Uterus (tissue), 4 donors: ENCODE measurements around the gene ID3. TPM values are rescaled to one million over a fixed set of nuclear protein-coding genes. Genes with fewer than 3 reads are reported as not detected.

ENCODE experiments used
- DNase-seq, 2 donors: peaks; one replicate each; pipeline ENCODE4 v3.0.0-alpha.2; 2019 to 2020
- H3K27ac ChIP-seq, 2 donors: fragments of 200-600 bp; sonication (generic); 1 replicate in 1 of 2; 2 replicates in 1 of 2; pipeline ENCODE4 v1.5.1; 2016 to 2018
- H3K27me3 ChIP-seq, 2 donors: fragments of 200-600 bp; sonication (generic); one replicate each; pipeline ENCODE4 v1.5.1; 2018 to 2019; ENCODE audit warnings: control low read depth in 1 of 2
- H3K36me3 ChIP-seq, 2 donors: fragments of 200-600 bp; sonication (generic); one replicate each; pipeline ENCODE4 v1.5.1; 2019; ENCODE audit warnings: control low read depth in 1 of 2
- H3K4me1 ChIP-seq, 2 donors: fragments of 200-600 bp; sonication (generic); one replicate each; pipeline ENCODE4 v1.5.1; 2018 to 2019; ENCODE audit warnings: control low read depth in 1 of 2
- H3K4me3 ChIP-seq, 2 donors: fragments of 200-600 bp; sonication (generic); 1 replicate in 1 of 2; 2 replicates in 1 of 2; pipeline ENCODE4 v1.5.1; 2018 to 2019; ENCODE audit warnings: mild to moderate bottlenecking in 1 of 2
- H3K9me3 ChIP-seq, 2 donors: fragments of 200-600 bp; sonication (generic); one replicate each; pipeline ENCODE4 v1.5.1; 2019; ENCODE audit warnings: control low read depth in 1 of 2
- CTCF ChIP-seq, 4 experiments: fragments of 200-600 bp in 2 of 4; fragments of 450-650 bp in 2 of 4; sonication (generic) in 2 of 4; IDR thresholded peaks; one replicate each; pipeline ENCODE4 v1.5.1; 2016 to 2019; ENCODE audit warnings: antibody characterized with exemption in 4 of 4, mild to moderate bottlenecking in 2 of 4, moderate library complexity in 1 of 4
- POLR2A ChIP-seq, 2 donors: fragments of 450-650 bp; IDR thresholded peaks; one replicate each; pipeline ENCODE4 v1.6.1; 2016; ENCODE audit warnings: antibody characterized with exemption in 2 of 2, mild to moderate bottlenecking in 1 of 2, moderate library complexity in 1 of 2
- intact Hi-C: fragments of 100-400 bp; cut with DNase I; formaldehyde crosslinking; loops from one replicate; pipeline ENCODE4 v1.15.1; 2023; ENCODE audit warnings: low total_unique reads
- total RNA-seq, 4 donors: library from RNA; depleted of rRNA in 3 of 4; stranded (reverse); fragments of >200 nt in 3 of 4; gene quantifications; one replicate each; pipeline versions ENCODE4 v1.1.0 to v1.2.4, GENCODE V29; 2014 to 2023
- donor health status: DM: yes; HTN: yes; CAD: no.

ID3 gene
- total RNA-seq, 4 donors from 2014 or later: 38.4 to 652 (median 260) TPM

GRCh38 chr1:23537296-23537973, 21.9 kb downstream of the ID3 start:
- Histone ChIP-seq H3K27me3 (no peaks in the 10 kb centered on the region), H3K4me1 (no peaks in the 10 kb centered on the region), H3K9me3 (no peaks in the 10 kb centered on the region), H3K36me3 (no peaks in the 10 kb centered on the region), H3K4me3 (no peak overlapping the region), H3K27ac (no peak overlapping the region)
- TF ChIP-seq POLR2A (IDR thresholded peaks at IDR 0.05) (no peak), CTCF (IDR thresholded peaks at IDR 0.05) (no peak)
- DNase-seq: no peak
- intact Hi-C loops: no loop called here

GRCh38 chr1:23533246-23534023, 25.9 kb downstream of the ID3 start:
- intact Hi-C loops: no loop called here
- Histone ChIP-seq H3K9me3 (no peaks in the 10 kb centered on the region), H3K27me3 (no peaks in the 10 kb centered on the region), H3K4me1 (peaks cover 0 to 9% of the 10 kb centered on the region in 2 donors), H3K36me3 (no peaks in the 10 kb centered on the region), H3K27ac (no peak overlapping the region), H3K4me3 (no peak overlapping the region)
- DNase-seq: no peak
- TF ChIP-seq POLR2A (IDR thresholded peaks at IDR 0.05): no peak
- no peak for TF ChIP-seq CTCF (IDR thresholded peaks at IDR 0.05)

- H3K27ac ChIP-seq: no peak overlapping the region
- no peak for TF ChIP-seq POLR2A (IDR thresholded peaks at IDR 0.05)
- no peak for DNase-seq
- H3K27me3 ChIP-seq: no peaks in the 10 kb centered on the region
- H3K4me1 ChIP-seq: peaks cover 0 to 9% of the 10 kb centered on the region in 2 donors
- no peaks in the 10 kb centered on the region for H3K36me3 ChIP-seq
- H3K9me3 ChIP-seq: no peaks in the 10 kb centered on the region
- H3K4me3 ChIP-seq: peak overlapping the region in 1 of 2 donors; percentile 18
- intact Hi-C loops: no loop called here
These were observed 27.7 kb downstream of the ID3 start for GRCh38 chr1:23531562-23532094.

GRCh38 chr1:23530747-23531561, 28.3 kb downstream of the ID3 start, which contains the start of gene E2F2:
Gene E2F2, minus strand, starts transcription at chr1:23531233. Its CDS starts 440 bp downstream, at chr1:23530793.
- peaks cover 0 to 9% of the 10 kb centered on the region in 2 donors for H3K4me1 ChIP-seq
- peak in 1 of 2 donors; percentile 13 for TF ChIP-seq POLR2A (IDR thresholded peaks at IDR 0.05)
- TF ChIP-seq CTCF (IDR thresholded peaks at IDR 0.05): peak in 1 of 4 experiments; percentile 6

GRCh38 chr1:23530087-23530746, 29.1 kb downstream of the ID3 start:
- no peak for DNase-seq
- TF ChIP-seq CTCF (IDR thresholded peaks at IDR 0.05) (no peak), POLR2A (IDR thresholded peaks at IDR 0.05) (no peak)
- Histone ChIP-seq H3K27me3 (no peaks in the 10 kb centered on the region), H3K4me1 (peaks cover 0 to 9% of the 10 kb centered on the region in 2 donors), H3K27ac (no peak overlapping the region), H3K4me3 (peak overlapping the region; percentile 10 to 34), H3K9me3 (no peaks in the 10 kb centered on the region), H3K36me3 (no peaks in the 10 kb centered on the region)
- intact Hi-C loops: no loop called here

More at GRCh38 chr1:23530747-23531561, 28.3 kb downstream of the ID3 start, which contains the start of gene E2F2:
- Histone ChIP-seq H3K27me3 (no peaks in the 10 kb centered on the region), H3K36me3 (no peaks in the 10 kb centered on the region), H3K4me3 (peak within 1 kb of the TSS; percentile 10 to 34), H3K9me3 (no peaks in the 10 kb centered on the region), H3K27ac (no peak within 1 kb of the TSS)
- intact Hi-C loops: no loop called here
- peak; percentile 81 to 86 for DNase-seq
